Uterus (tissue), 4 donors: ENCODE measurements around the gene PEPD. TPM values are rescaled to one million over a fixed set of nuclear protein-coding genes. Genes with fewer than 3 reads are reported as not detected.

ENCODE experiments used
- DNase-seq, 2 donors: peaks; one replicate each; pipeline ENCODE4 v3.0.0-alpha.2; 2019 to 2020
- H3K27ac ChIP-seq, 2 donors: fragments of 200-600 bp; sonication (generic); 1 replicate in 1 of 2; 2 replicates in 1 of 2; pipeline ENCODE4 v1.5.1; 2016 to 2018
- H3K27me3 ChIP-seq, 2 donors: fragments of 200-600 bp; sonication (generic); one replicate each; pipeline ENCODE4 v1.5.1; 2018 to 2019; ENCODE audit warnings: control low read depth in 1 of 2
- H3K36me3 ChIP-seq, 2 donors: fragments of 200-600 bp; sonication (generic); one replicate each; pipeline ENCODE4 v1.5.1; 2019; ENCODE audit warnings: control low read depth in 1 of 2
- H3K4me1 ChIP-seq, 2 donors: fragments of 200-600 bp; sonication (generic); one replicate each; pipeline ENCODE4 v1.5.1; 2018 to 2019; ENCODE audit warnings: control low read depth in 1 of 2
- H3K4me3 ChIP-seq, 2 donors: fragments of 200-600 bp; sonication (generic); 1 replicate in 1 of 2; 2 replicates in 1 of 2; pipeline ENCODE4 v1.5.1; 2018 to 2019; ENCODE audit warnings: mild to moderate bottlenecking in 1 of 2
- H3K9me3 ChIP-seq, 2 donors: fragments of 200-600 bp; sonication (generic); one replicate each; pipeline ENCODE4 v1.5.1; 2019; ENCODE audit warnings: control low read depth in 1 of 2
- CTCF ChIP-seq, 4 experiments: fragments of 200-600 bp in 2 of 4; fragments of 450-650 bp in 2 of 4; sonication (generic) in 2 of 4; IDR thresholded peaks; one replicate each; pipeline ENCODE4 v1.5.1; 2016 to 2019; ENCODE audit warnings: antibody characterized with exemption in 4 of 4, mild to moderate bottlenecking in 2 of 4, moderate library complexity in 1 of 4
- POLR2A ChIP-seq, 2 donors: fragments of 450-650 bp; IDR thresholded peaks; one replicate each; pipeline ENCODE4 v1.6.1; 2016; ENCODE audit warnings: antibody characterized with exemption in 2 of 2, mild to moderate bottlenecking in 1 of 2, moderate library complexity in 1 of 2
- intact Hi-C: fragments of 100-400 bp; cut with DNase I; formaldehyde crosslinking; loops from one replicate; pipeline ENCODE4 v1.15.1; 2023; ENCODE audit warnings: low total_unique reads
- total RNA-seq, 4 donors: library from RNA; depleted of rRNA in 3 of 4; stranded (reverse); fragments of >200 nt in 3 of 4; gene quantifications; one replicate each; pipeline versions ENCODE4 v1.1.0 to v1.2.4, GENCODE V29; 2014 to 2023
- donor health status: DM: yes; HTN: yes; CAD: no.

The PEPD gene
- total RNA-seq, 4 donors from 2014 or later, result 26.1 to 47.0 (median 37.9) TPM

GRCh38 chr19:33385956-33386355 is 135.6 kb downstream of the PEPD start:
- no peak overlapping the region for H3K4me3 ChIP-seq
- H3K27me3 ChIP-seq, result no peaks in the 10 kb centered on the region
- no peak for DNase-seq
- intact Hi-C loops, result no loop called here
- H3K9me3 ChIP-seq, result no peaks in the 10 kb centered on the region
- H3K36me3 ChIP-seq, result no peaks in the 10 kb centered on the region
- peaks cover 4 to 30% of the 10 kb centered on the region in 2 donors for H3K4me1 ChIP-seq
- H3K27ac ChIP-seq, result no peak overlapping the region
- no peak for TF ChIP-seq CTCF (IDR thresholded peaks at IDR 0.05)

GRCh38 chr19:33384983-33385382 is 136.6 kb downstream of the PEPD start:
- intact Hi-C loops, result no loop called here
- DNase-seq, result no peak
- Histone ChIP-seq H3K36me3 (no peaks in the 10 kb centered on the region), H3K9me3 (no peaks in the 10 kb centered on the region), H3K4me1 (peaks cover 4 to 20% of the 10 kb centered on the region in 2 donors), H3K4me3 (no peak overlapping the region), H3K27me3 (no peaks in the 10 kb centered on the region), H3K27ac (no peak overlapping the region)
- TF ChIP-seq POLR2A (IDR thresholded peaks at IDR 0.05), result no peak
- no peak for TF ChIP-seq CTCF (IDR thresholded peaks at IDR 0.05)

- H3K9me3 ChIP-seq, result no peaks in the 10 kb centered on the region
- H3K27me3 ChIP-seq, result no peaks in the 10 kb centered on the region
- intact Hi-C loops, result no loop called here
- no peak overlapping the region for H3K4me3 ChIP-seq
- no peak for DNase-seq
- TF ChIP-seq CTCF (IDR thresholded peaks at IDR 0.05) (no peak), POLR2A (IDR thresholded peaks at IDR 0.05) (no peak)
- H3K36me3 ChIP-seq, result no peaks in the 10 kb centered on the region
- no peak overlapping the region for H3K27ac ChIP-seq
- H3K4me1 ChIP-seq, result peaks cover 0 to 9% of the 10 kb centered on the region in 2 donors
Observed at GRCh38 chr19:33383720-33384292, 137.8 kb downstream of the PEPD start.

GRCh38 chr19:33382982-33383381 is 138.6 kb downstream of the PEPD start:
- Histone ChIP-seq H3K27ac (no peak overlapping the region), H3K36me3 (no peaks in the 10 kb centered on the region), H3K4me3 (no peak overlapping the region), H3K27me3 (no peaks in the 10 kb centered on the region), H3K4me1 (peaks cover 0 to 2% of the 10 kb centered on the region in 2 donors), H3K9me3 (no peaks in the 10 kb centered on the region)
- DNase-seq, result no peak
- TF ChIP-seq CTCF (IDR thresholded peaks at IDR 0.05) (no peak), POLR2A (IDR thresholded peaks at IDR 0.05) (no peak)
- intact Hi-C loops, result no loop called here

GRCh38 chr19:33382006-33382405 is 139.6 kb downstream of the PEPD start:
- no peaks in the 10 kb centered on the region for H3K27me3 ChIP-seq
- H3K4me1 ChIP-seq, result no peaks in the 10 kb centered on the region
- TF ChIP-seq CTCF (IDR thresholded peaks at IDR 0.05) (no peak), POLR2A (IDR thresholded peaks at IDR 0.05) (no peak)
- no peaks in the 10 kb centered on the region for H3K36me3 ChIP-seq
- H3K9me3 ChIP-seq, result no peaks in the 10 kb centered on the region
- H3K27ac ChIP-seq, result no peak overlapping the region
- no peak for DNase-seq
- intact Hi-C loops, result no loop called here
- H3K4me3 ChIP-seq, result no peak overlapping the region
